Psoas muscle (tissue), 8 donors: ENCODE measurements around the gene MPC1L. TPM values are rescaled to one million over a fixed set of nuclear protein-coding genes. Genes with fewer than 3 reads are reported as not detected.

ENCODE experiments used
- ATAC-seq, 4 donors: fragments of 200-7000 bp; cut with Tn5 transposase; one replicate each; pipeline ENCODE4 v1.9.1; 2020; ENCODE audit warnings: moderate library complexity in 3 of 4, mild to moderate bottlenecking in 2 of 4
- DNase-seq, 2 donors: peaks; one replicate each; pipeline ENCODE4 v3.0.0-alpha.2; 2020
- H3K27ac ChIP-seq: fragments of 200-600 bp; one replicate; pipeline ENCODE4 v1.8.0; 2022
- H3K27me3 ChIP-seq, 3 donors: fragments of 200-600 bp in 1 of 3; one replicate each; pipeline versions ENCODE4 v1.6.1 to v1.8.0; 2013 to 2022; ENCODE audit warnings: low read length in 2 of 3, mild to moderate bottlenecking in 2 of 3, moderate library complexity in 1 of 3; ENCODE audit not compliant: insufficient read depth in 3 of 3
- H3K36me3 ChIP-seq, 2 donors: fragments of 200-600 bp in 1 of 2; one replicate each; pipeline versions ENCODE4 v1.6.1 to v1.8.0; 2013 to 2022; ENCODE audit warnings: low read depth in 1 of 2, mild to moderate bottlenecking in 1 of 2, moderate library complexity in 1 of 2; ENCODE audit not compliant: insufficient read depth in 1 of 2
- H3K4me1 ChIP-seq: fragments of 200-600 bp; one replicate; pipeline ENCODE4 v1.8.0; 2022
- H3K4me3 ChIP-seq: fragments of 200-600 bp; one replicate; pipeline ENCODE4 v1.8.0; 2022; ENCODE audit warnings: mild to moderate bottlenecking
- H3K9me3 ChIP-seq: fragments of 200-600 bp; one replicate; pipeline ENCODE4 v1.8.0; 2022
- WGBS, 3 donors: extraction: QIAGEN DNeasy Blood & Tissue Kit; methylation state at CpG; one replicate each; pipeline versions ENCODE4 v1.1.6 to v1.1.7; 2013; 5-methylcytosine and 5-hydroxymethylcytosine counted together
- intact Hi-C, 2 donors: fragments of 100-400 bp; cut with DNase I; formaldehyde crosslinking; loops; one replicate each; pipeline versions ENCODE4 v1.11.0 to v1.14.2; 2022
- polyA plus RNA-seq, 3 donors: library from polyadenylated mRNA; stranded (reverse); fragments of 200-250 nt; gene quantifications; one replicate each; pipeline ENCODE4 v1.2.3, GENCODE V29; 2013
- total RNA-seq, 4 donors: library from RNA; stranded (reverse); fragmentation: NEBNext Ultra II Directional in 2 of 4; extraction: Animal tissue kit (Norgen Biotek cat#: 25700) in 2 of 4; gene quantifications; one replicate each; pipeline versions ENCODE4 v1.2.1 to v1.2.4, GENCODE V29; 2021 to 2023
- TF ChIP-seq, protein P1 (sequence below): fragments of 200-600 bp; IDR thresholded peaks from one replicate; pipeline ENCODE4 v1.8.0; 2022; ENCODE audit warnings: antibody characterized with exemption
- donor health status: healthy with polysubstance abuse.
- donor health status: DM: no; HTN: no; CAD: no; lungs with moderate emphysema.
- donor health status: Bipolar disorder and iron deficiency.
- donor health status: healthy.
- donor health status: DM: yes; HTN: yes; CAD: no.
- donor health status: DM: no; HTN: no; CAD: no.
- donor health status: DM: no; HTN: no; CAD: no.
- donor health status: DM: yes; HTN: yes; CAD: no.

MPC1L gene
- total and polyA plus RNA-seq, 7 donors = not detected

DNA sequence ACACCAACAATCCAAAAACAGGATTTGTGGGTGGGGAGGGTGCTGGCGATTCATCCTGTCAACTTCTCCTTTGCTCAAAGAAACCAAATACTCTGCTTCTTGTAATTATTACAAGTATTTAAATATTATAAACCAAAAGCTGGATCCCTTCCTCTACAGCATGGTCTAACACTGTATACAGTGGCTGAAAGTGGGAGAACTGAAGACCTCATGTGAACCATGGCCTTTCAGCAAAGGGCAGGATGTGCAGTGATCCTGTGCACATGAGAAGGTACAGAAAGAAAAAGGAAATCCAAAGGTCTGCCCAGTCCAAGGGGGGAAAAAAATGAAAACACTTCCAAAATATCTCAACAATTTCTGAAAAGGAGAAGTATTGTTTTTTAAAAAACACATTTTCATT, 29.4 kb downstream of the MPC1L start:
- 52 to 78% (median 63%) methylated on average over 1 of the region's 1 CpG for WGBS, 3 donors

DNA sequence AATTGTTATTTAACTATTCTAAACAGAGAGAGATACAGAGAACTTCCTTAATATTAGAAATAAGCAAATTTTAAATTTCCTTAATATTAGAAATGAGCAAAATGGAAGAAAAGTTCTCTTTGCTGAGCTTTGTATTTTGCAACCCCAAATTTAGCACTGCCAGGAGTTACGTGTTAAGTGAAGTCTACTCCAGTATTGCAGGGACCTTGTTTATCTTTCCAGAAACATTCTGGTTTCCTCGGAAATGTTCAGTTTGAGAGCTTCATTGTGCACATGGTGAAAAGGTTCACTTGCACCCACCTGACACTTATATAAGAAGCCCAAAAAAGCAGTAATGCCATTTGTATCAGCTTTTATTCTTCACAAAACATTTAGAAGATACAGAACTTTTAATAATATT, 30.3 kb downstream of the MPC1L start:
- Histone ChIP-seq H3K4me1 (peaks cover 10% of the 10 kb centered on the region), H3K27me3 (no peaks in the 10 kb centered on the region), H3K9me3 (no peaks in the 10 kb centered on the region), H3K36me3 (peaks cover 2 to 36% of the 10 kb centered on the region in 2 donors), H3K4me3 (no peak overlapping the region), H3K27ac (no peak overlapping the region)
- intact Hi-C loops = loop anchor here (5.0 to 10.0 kb wide), 4 partner anchors 139 to 601 kb away; no protein-coding TSS in a partner anchor
- TF ChIP-seq, protein P1, sequence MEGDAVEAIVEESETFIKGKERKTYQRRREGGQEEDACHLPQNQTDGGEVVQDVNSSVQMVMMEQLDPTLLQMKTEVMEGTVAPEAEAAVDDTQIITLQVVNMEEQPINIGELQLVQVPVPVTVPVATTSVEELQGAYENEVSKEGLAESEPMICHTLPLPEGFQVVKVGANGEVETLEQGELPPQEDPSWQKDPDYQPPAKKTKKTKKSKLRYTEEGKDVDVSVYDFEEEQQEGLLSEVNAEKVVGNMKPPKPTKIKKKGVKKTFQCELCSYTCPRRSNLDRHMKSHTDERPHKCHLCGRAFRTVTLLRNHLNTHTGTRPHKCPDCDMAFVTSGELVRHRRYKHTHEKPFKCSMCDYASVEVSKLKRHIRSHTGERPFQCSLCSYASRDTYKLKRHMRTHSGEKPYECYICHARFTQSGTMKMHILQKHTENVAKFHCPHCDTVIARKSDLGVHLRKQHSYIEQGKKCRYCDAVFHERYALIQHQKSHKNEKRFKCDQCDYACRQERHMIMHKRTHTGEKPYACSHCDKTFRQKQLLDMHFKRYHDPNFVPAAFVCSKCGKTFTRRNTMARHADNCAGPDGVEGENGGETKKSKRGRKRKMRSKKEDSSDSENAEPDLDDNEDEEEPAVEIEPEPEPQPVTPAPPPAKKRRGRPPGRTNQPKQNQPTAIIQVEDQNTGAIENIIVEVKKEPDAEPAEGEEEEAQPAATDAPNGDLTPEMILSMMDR = no peak
- ATAC-seq (no peak), DNase-seq (no peak)
- WGBS, 3 donors = 24 to 51% (median 46%) methylated on average over 2 of the region's 2 CpGs

More for the DNA sequence above, 29.4 kb downstream of the MPC1L start:
- Histone ChIP-seq H3K27ac (no peak overlapping the region), H3K27me3 (no peaks in the 10 kb centered on the region), H3K36me3 (peaks cover 2 to 28% of the 10 kb centered on the region in 2 donors), H3K4me3 (no peak overlapping the region), H3K9me3 (no peaks in the 10 kb centered on the region), H3K4me1 (peaks cover 13% of the 10 kb centered on the region)
- ATAC-seq = peak in 1 of 4 donors; percentile 37
- TF ChIP-seq, protein P1 = no peak
- intact Hi-C loops = loop anchor here (5.0 to 10.0 kb wide), 4 partner anchors 140 to 602 kb away; no protein-coding TSS in a partner anchor
- DNase-seq = no peak

DNA sequence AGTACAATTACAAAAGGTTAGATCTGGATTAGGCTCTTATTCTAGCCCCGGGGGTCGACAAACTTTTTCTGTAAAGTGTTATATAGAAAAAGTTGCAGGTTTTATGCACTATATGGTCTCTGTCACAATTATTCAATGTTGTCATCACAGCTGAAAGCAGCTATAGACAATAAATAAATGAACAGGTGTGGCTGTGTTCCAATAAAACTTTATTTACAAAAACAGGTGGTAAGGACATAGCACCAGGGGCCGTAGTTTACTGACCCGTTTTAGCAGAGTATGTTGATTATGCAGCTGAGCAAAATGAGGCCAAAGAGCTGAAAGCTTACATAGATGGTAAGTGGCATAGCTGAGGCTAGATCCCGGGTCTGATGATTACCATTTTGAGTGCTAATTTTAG, 37.2 kb downstream of the MPC1L start:
- WGBS, 3 donors = 74 to 83% (median 75%) methylated on average over 5 of the region's 5 CpGs
- H3K4me1 ChIP-seq = no peaks in the 10 kb centered on the region
- no peaks in the 10 kb centered on the region for H3K27me3 ChIP-seq
- no peak overlapping the region for H3K4me3 ChIP-seq
- H3K27ac ChIP-seq = no peak overlapping the region
- TF ChIP-seq, protein P1 = no peak
- no peak for DNase-seq
- peaks cover 0 to 81% of the 10 kb centered on the region in 2 donors for H3K36me3 ChIP-seq
- ATAC-seq = no peak
- intact Hi-C loops = no loop called here
- H3K9me3 ChIP-seq = no peaks in the 10 kb centered on the region

DNA sequence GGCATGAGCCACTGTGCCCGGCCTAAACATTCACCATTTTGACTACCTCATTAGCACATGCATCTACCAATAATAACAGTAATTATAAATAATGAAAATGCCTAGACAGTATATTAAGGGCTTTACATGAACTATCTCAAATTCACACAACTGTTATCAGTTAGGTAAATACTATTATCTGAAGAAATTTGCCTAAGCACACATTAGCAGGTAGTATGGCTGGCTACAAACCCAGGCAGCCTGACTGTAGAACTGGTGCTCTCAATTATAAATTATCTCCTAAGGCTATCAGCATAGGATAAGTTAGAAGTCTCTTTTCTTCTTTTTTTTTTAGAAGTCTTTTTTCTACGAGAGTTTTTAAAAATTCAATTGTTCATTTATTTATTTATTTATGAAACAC, 38.3 kb downstream of the MPC1L start:
- 89 to 100% (median 98%) methylated on average over 2 of the region's 2 CpGs for WGBS, 3 donors
- no peak for ATAC-seq
- H3K27ac ChIP-seq = no peak overlapping the region
- intact Hi-C loops = no loop called here
- H3K9me3 ChIP-seq = no peaks in the 10 kb centered on the region
- no peaks in the 10 kb centered on the region for H3K27me3 ChIP-seq
- TF ChIP-seq, protein P1 = no peak
- no peak overlapping the region for H3K4me3 ChIP-seq
- DNase-seq = no peak
- H3K4me1 ChIP-seq = no peaks in the 10 kb centered on the region
- H3K36me3 ChIP-seq = peaks cover 0 to 91% of the 10 kb centered on the region in 2 donors

DNA sequence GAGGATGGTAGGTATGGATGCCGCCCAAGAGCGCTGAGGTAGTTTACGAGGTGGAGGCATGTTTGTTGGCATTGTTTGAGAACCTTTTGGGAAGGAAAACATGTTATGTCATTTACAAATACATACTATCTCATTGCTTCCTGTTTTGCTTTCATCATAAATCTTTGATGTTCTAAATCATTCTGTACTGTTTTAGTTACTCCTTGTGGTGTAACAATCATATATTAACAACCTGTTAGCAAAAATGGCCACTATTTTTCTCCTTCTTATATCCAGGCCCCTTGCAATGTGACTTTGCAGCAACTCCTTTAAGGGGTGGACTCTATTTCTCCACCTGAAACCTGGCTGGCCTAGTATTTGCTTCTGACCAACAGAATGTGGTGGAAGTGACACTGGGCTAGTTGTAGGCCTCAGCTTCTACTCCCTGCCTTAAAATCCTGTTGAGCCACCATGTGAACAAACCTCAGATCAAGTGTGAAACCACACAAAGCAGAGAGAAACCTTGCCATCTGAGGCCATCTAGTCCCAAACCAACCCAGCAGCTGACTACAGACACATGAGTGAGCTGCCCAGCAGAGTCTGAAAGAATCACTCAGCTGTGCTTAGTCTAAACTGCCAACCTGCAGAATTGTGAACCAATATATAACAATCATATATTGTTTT, 40.0 kb downstream of the MPC1L start:
- no peaks in the 10 kb centered on the region for H3K27me3 ChIP-seq
- intact Hi-C loops = no loop called here
- TF ChIP-seq, protein P1 = no peak
- H3K9me3 ChIP-seq = no peaks in the 10 kb centered on the region
- no peak overlapping the region for H3K4me3 ChIP-seq
- H3K36me3 ChIP-seq = peaks cover 0 to 92% of the 10 kb centered on the region in 2 donors
- 80 to 89% (median 84%) methylated on average over 3 of the region's 3 CpGs for whole genome bisulfite sequencing, 3 donors
- H3K4me1 ChIP-seq = no peaks in the 10 kb centered on the region
- ATAC-seq (no peak), DNase-seq (no peak)
- no peak overlapping the region for H3K27ac ChIP-seq
